ENCODE data around the gene C1orf116.

GRCh38 chr1:207069858-207070506 lies 37.4 kb upstream of the C1orf116 start:
- TF ChIP-seq CTCF (IDR thresholded peaks at IDR 0.05; ENCODE audit: insufficient read depth, low read length) (no peak), POLR2AphosphoS5 (IDR thresholded peaks at IDR 0.05; ENCODE audit: low read depth) (no peak), GABPA (IDR thresholded peaks at IDR 0.05; ENCODE audit: low read depth) (no peak), REST (IDR thresholded peaks at IDR 0.05; ENCODE audit: insufficient replicate concordance, low read depth) (no peak)
